Upper lobe of left lung (tissue), 4 donors: Measurements from ENCODE around the gene PDE9A.

Experiments used
- EP300 ChIP-seq, 4 donors: sonication (generic); formaldehyde crosslinking; IDR thresholded peaks; one replicate each; pipeline ENCODE4 v1.5.1; 2017; ENCODE audit warnings: antibody characterized with exemption in 4 of 4, control low read depth in 2 of 4
- POLR2A ChIP-seq, 4 donors: fragments of 450-650 bp; IDR thresholded peaks; one replicate each; pipeline ENCODE4 v1.5.1; 2016 to 2017; ENCODE audit warnings: antibody characterized with exemption in 4 of 4, mild to moderate bottlenecking in 2 of 4
- TF ChIP-seq, protein P1 (sequence below), 6 experiments: fragments of 450-650 bp in 4 of 6; fragments of 200-600 bp in 2 of 6; sonication (generic) in 2 of 6; IDR thresholded peaks; one replicate each; pipeline ENCODE4 v1.5.1; 2016 to 2019; ENCODE audit warnings: antibody characterized with exemption in 6 of 6

DNA sequence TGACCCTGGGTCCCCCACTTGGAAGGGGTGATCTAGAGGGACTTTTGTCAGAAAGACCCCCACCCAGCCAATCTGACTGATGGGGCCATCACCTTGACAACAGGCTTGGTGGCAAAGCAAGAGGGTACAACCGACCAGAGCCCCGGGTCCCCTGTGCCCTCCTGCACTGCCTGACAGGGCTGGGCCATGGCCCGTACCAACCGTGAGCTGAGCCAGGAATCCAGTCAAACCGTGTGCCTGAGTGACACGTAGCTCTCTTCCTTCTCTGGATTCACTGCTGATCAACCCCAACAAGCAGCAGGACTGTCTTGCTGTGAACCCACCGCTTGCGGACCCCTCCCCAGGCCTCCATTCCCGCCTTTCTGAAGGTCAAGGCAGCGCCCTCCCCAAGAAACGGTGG is 27.0 kb downstream of the PDE9A start:
- TF ChIP-seq, protein P1, sequence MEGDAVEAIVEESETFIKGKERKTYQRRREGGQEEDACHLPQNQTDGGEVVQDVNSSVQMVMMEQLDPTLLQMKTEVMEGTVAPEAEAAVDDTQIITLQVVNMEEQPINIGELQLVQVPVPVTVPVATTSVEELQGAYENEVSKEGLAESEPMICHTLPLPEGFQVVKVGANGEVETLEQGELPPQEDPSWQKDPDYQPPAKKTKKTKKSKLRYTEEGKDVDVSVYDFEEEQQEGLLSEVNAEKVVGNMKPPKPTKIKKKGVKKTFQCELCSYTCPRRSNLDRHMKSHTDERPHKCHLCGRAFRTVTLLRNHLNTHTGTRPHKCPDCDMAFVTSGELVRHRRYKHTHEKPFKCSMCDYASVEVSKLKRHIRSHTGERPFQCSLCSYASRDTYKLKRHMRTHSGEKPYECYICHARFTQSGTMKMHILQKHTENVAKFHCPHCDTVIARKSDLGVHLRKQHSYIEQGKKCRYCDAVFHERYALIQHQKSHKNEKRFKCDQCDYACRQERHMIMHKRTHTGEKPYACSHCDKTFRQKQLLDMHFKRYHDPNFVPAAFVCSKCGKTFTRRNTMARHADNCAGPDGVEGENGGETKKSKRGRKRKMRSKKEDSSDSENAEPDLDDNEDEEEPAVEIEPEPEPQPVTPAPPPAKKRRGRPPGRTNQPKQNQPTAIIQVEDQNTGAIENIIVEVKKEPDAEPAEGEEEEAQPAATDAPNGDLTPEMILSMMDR (IDR thresholded peaks at IDR 0.05): no peak
- TF ChIP-seq EP300 (IDR thresholded peaks at IDR 0.05) (no peak), POLR2A (IDR thresholded peaks at IDR 0.05) (no peak)
